ENCODE data around the gene PIGZ.

DNA sequence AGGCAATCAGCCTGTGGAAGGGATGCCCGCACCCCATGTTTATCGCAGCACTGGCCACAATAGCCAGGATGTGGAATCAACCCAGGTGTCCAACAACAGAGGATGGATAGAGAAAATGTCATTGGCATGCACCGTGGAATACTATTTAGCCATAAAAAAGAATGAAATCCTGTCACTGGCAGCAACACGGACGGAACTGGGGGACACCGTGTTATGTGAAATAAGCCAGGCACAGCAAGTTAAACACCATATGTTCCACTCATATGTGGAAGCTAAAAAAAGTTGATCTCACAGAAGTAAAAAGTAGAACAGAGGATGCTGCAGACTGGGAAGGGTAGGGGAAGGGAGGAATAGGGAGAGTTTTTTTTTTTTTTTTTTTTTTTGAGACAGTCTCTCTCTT is 45.4 kb upstream of the PIGZ start:
- no peak for TF ChIP-seq POLR2A (IDR thresholded peaks at IDR 0.05)
- TF ChIP-seq, protein P1, sequence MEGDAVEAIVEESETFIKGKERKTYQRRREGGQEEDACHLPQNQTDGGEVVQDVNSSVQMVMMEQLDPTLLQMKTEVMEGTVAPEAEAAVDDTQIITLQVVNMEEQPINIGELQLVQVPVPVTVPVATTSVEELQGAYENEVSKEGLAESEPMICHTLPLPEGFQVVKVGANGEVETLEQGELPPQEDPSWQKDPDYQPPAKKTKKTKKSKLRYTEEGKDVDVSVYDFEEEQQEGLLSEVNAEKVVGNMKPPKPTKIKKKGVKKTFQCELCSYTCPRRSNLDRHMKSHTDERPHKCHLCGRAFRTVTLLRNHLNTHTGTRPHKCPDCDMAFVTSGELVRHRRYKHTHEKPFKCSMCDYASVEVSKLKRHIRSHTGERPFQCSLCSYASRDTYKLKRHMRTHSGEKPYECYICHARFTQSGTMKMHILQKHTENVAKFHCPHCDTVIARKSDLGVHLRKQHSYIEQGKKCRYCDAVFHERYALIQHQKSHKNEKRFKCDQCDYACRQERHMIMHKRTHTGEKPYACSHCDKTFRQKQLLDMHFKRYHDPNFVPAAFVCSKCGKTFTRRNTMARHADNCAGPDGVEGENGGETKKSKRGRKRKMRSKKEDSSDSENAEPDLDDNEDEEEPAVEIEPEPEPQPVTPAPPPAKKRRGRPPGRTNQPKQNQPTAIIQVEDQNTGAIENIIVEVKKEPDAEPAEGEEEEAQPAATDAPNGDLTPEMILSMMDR (IDR thresholded peaks at IDR 0.05): no peak
